ENCODE measurements around the gene SMNDC1.

DNA sequence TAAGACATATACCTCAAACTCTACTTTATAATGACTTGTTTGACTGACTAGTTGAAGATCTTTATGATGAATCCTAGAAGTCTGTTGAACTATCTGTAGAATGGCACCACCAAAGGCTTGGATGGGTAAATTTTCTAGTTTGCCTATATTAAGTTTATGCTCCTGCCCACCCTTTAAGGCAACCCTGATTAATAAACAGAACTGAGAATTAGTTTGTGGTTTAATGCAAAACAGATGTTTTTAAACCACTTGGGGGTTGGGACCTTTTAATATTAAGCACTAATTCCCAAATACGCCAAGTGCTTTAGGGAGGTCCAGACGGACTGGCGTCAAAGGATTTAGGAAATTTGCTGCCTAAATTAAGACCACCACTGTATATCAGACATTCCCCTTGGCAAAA lies 20.5 kb downstream of the SMNDC1 start:
- TF ChIP-seq, protein P1, sequence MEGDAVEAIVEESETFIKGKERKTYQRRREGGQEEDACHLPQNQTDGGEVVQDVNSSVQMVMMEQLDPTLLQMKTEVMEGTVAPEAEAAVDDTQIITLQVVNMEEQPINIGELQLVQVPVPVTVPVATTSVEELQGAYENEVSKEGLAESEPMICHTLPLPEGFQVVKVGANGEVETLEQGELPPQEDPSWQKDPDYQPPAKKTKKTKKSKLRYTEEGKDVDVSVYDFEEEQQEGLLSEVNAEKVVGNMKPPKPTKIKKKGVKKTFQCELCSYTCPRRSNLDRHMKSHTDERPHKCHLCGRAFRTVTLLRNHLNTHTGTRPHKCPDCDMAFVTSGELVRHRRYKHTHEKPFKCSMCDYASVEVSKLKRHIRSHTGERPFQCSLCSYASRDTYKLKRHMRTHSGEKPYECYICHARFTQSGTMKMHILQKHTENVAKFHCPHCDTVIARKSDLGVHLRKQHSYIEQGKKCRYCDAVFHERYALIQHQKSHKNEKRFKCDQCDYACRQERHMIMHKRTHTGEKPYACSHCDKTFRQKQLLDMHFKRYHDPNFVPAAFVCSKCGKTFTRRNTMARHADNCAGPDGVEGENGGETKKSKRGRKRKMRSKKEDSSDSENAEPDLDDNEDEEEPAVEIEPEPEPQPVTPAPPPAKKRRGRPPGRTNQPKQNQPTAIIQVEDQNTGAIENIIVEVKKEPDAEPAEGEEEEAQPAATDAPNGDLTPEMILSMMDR (IDR thresholded peaks at IDR 0.05), result no peak
- no peak for TF ChIP-seq POLR2A (IDR thresholded peaks at IDR 0.05)
- no peak for TF ChIP-seq POLR2AphosphoS5 (IDR thresholded peaks at IDR 0.05)
- no peak for TF ChIP-seq EP300 (IDR thresholded peaks at IDR 0.05)
